ENCODE data around the gene GAP43.
A peak's percentile ranks its signal among the peaks of the same experiment; 100 is the strongest.

Gene GAP43

GRCh38 chr3:115624029-115624741, 875 bp downstream of the GAP43 start:
- no peak overlapping the region for H3K4me3 ChIP-seq (ENCODE audit: low read depth, low read length)
- DNase-seq (ENCODE audit: low read depth) = no peak
- TF ChIP-seq MAX (IDR thresholded peaks at IDR 0.05; ENCODE audit: low read depth, low read length) (no peak), CTCF (IDR thresholded peaks at IDR 0.05; ENCODE audit: low read depth, low read length) (no peak), MYC (IDR thresholded peaks at IDR 0.05; ENCODE audit: low read depth, low read length) (no peak), POLR2A (IDR thresholded peaks at IDR 0.05; ENCODE audit: extremely low read depth, insufficient read length) (no peak)

GRCh38 chr3:115624901-115625300, 1.6 kb downstream of the GAP43 start:
- TF ChIP-seq POLR2A (IDR thresholded peaks at IDR 0.05; ENCODE audit: extremely low read depth, insufficient read length) = no peak
- TF ChIP-seq CTCF (IDR thresholded peaks at IDR 0.05; ENCODE audit: low read depth, low read length) = no peak
- no peak for TF ChIP-seq MAX (IDR thresholded peaks at IDR 0.05; ENCODE audit: low read depth, low read length)
- TF ChIP-seq MYC (IDR thresholded peaks at IDR 0.05; ENCODE audit: low read depth, low read length) = no peak
- no peak for DNase-seq (ENCODE audit: low read depth)
- no peak overlapping the region for H3K4me3 ChIP-seq (ENCODE audit: low read depth, low read length)

- no peak overlapping the region for H3K4me3 ChIP-seq (ENCODE audit: low read depth, low read length)
- TF ChIP-seq CTCF (IDR thresholded peaks at IDR 0.05; ENCODE audit: low read depth, low read length) = no peak
- no peak for TF ChIP-seq POLR2A (IDR thresholded peaks at IDR 0.05; ENCODE audit: extremely low read depth, insufficient read length)
- TF ChIP-seq MAX (IDR thresholded peaks at IDR 0.05; ENCODE audit: low read depth, low read length) = no peak
- TF ChIP-seq MYC (IDR thresholded peaks at IDR 0.05; ENCODE audit: low read depth, low read length) = no peak
- DNase-seq (ENCODE audit: low read depth) = peak; percentile 2
Observed at GRCh38 chr3:115626006-115626409, 2.7 kb downstream of the GAP43 start.

- TF ChIP-seq CTCF (IDR thresholded peaks at IDR 0.05; ENCODE audit: low read depth, low read length) = no peak
- TF ChIP-seq MAX (IDR thresholded peaks at IDR 0.05; ENCODE audit: low read depth, low read length) = no peak
- no peak for TF ChIP-seq POLR2A (IDR thresholded peaks at IDR 0.05; ENCODE audit: extremely low read depth, insufficient read length)
- TF ChIP-seq MYC (IDR thresholded peaks at IDR 0.05; ENCODE audit: low read depth, low read length) = no peak
- DNase-seq (ENCODE audit: low read depth) = no peak
- H3K4me3 ChIP-seq (ENCODE audit: low read depth, low read length) = no peak overlapping the region
Observed at GRCh38 chr3:115626721-115627120, 3.4 kb downstream of the GAP43 start.

- TF ChIP-seq CTCF (IDR thresholded peaks at IDR 0.05; ENCODE audit: low read depth, low read length) = no peak
- no peak overlapping the region for H3K4me3 ChIP-seq (ENCODE audit: low read depth, low read length)
- DNase-seq (ENCODE audit: low read depth) = no peak
Observed at GRCh38 chr3:115627180-115628074, 4.1 kb downstream of the GAP43 start.
